Measurements from ENCODE around the gene SEC14L1. TPM values are rescaled to one million over a fixed set of nuclear protein-coding genes. Genes with fewer than 3 reads are reported as not detected.

Gene SEC14L1
- total RNA-seq, 2 experiments from 2014 or later, result 97.3 to 98.5 TPM

GRCh38 chr17:77116371-77116860 is 24.4 kb upstream of the SEC14L1 start:
- ATAC-seq (ENCODE audit: poor library complexity), result no peak

DNA sequence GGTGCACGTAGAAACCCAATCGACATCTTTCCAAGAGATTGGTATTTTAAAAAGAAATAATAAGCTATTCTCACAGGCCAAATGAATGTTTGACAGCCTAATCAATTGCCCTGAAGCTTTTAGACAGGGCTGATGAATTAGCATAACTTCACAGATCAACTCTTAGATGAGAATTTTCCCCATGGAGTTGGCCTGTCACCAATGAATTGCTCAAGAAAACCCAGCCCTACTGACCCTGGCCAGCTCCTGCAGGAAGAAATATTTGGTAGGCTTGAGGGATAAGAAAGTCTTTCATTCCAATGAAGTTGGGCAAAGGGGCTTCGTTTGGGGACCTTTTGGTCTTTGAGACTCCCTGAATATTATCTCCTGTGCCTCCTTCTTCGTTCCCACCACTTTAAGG is 23.4 kb upstream of the SEC14L1 start:
- H3K4me3 Mint-ChIP-seq, result no peak overlapping the region

More at GRCh38 chr17:77116371-77116860, 24.4 kb upstream of the SEC14L1 start:
- intact Hi-C loops (cut with DNase I, micrococcal nuclease), result no loop called here
- no peaks in the 10 kb centered on the region for H3K4me1 ChIP-seq (ENCODE audit: insufficient read depth, low read length)
- Mint-ChIP-seq H3K27me3 (no peaks in the 10 kb centered on the region), H3K36me3 (ENCODE audit: low read depth) (no peaks in the 10 kb centered on the region), H3K27ac (no peak overlapping the region), H3K9me3 (no peaks in the 10 kb centered on the region), H3K4me1 (ENCODE audit: low read depth) (peaks cover 8% of the 10 kb centered on the region), H3K4me3 (no peak overlapping the region)
- DNase-seq, result no peak
- CTCF ChIA-PET, result no interaction called here
- TF ChIP-seq CTCF (IDR thresholded peaks at IDR 0.05), result no peak
- POLR2A ChIA-PET, result no interaction called here
- H3K9me3 ChIP-seq (ENCODE audit: control insufficient read depth in 1 of 2, insufficient read depth in 1 of 2, low read length in 2 of 2), result no peaks in the 10 kb centered on the region
- H3K36me3 ChIP-seq (ENCODE audit: insufficient read depth, low read length), result no peaks in the 10 kb centered on the region
- no peak overlapping the region for H3K4me3 ChIP-seq (ENCODE audit: low read length)
- H3K27me3 ChIP-seq (ENCODE audit: control insufficient read depth in 1 of 2, insufficient read depth in 2 of 2, low read length in 2 of 2), result no peaks in the 10 kb centered on the region
- no peak overlapping the region for H3K27ac ChIP-seq (ENCODE audit: low read depth in 1 of 2, low read length in 2 of 2)

GRCh38 chr17:77118251-77118928 is 22.4 kb upstream of the SEC14L1 start:
- no peaks in the 10 kb centered on the region for H3K9me3 ChIP-seq (ENCODE audit: control insufficient read depth in 1 of 2, insufficient read depth in 1 of 2, low read length in 2 of 2)
- H3K27ac Mint-ChIP-seq, result no peak overlapping the region
- H3K36me3 Mint-ChIP-seq (ENCODE audit: low read depth), result no peaks in the 10 kb centered on the region
- no peaks in the 10 kb centered on the region for H3K4me1 Mint-ChIP-seq (ENCODE audit: low read depth)
- DNase-seq (no peak), ATAC-seq (ENCODE audit: poor library complexity) (no peak)
- CTCF ChIA-PET, result no interaction called here
- H3K9me3 Mint-ChIP-seq, result no peaks in the 10 kb centered on the region
- intact Hi-C loops (cut with DNase I, micrococcal nuclease), result no loop called here
- H3K27me3 ChIP-seq (ENCODE audit: control insufficient read depth in 1 of 2, insufficient read depth in 2 of 2, low read length in 2 of 2), result no peaks in the 10 kb centered on the region
- no peak overlapping the region for H3K27ac ChIP-seq (ENCODE audit: low read depth in 1 of 2, low read length in 2 of 2)
- H3K36me3 ChIP-seq (ENCODE audit: insufficient read depth, low read length), result no peaks in the 10 kb centered on the region
- H3K4me3 ChIP-seq (ENCODE audit: low read length), result no peak overlapping the region
- H3K4me1 ChIP-seq (ENCODE audit: insufficient read depth, low read length), result no peaks in the 10 kb centered on the region
- H3K27me3 Mint-ChIP-seq, result no peaks in the 10 kb centered on the region
- H3K4me3 Mint-ChIP-seq, result no peak overlapping the region
- POLR2A ChIA-PET, result no interaction called here
- no peak for TF ChIP-seq CTCF (IDR thresholded peaks at IDR 0.05)

More for the DNA sequence above, 23.4 kb upstream of the SEC14L1 start:
- intact Hi-C loops (cut with DNase I, micrococcal nuclease), result no loop called here
- Mint-ChIP-seq H3K4me1 (ENCODE audit: low read depth) (no peaks in the 10 kb centered on the region), H3K27ac (no peak overlapping the region), H3K9me3 (no peaks in the 10 kb centered on the region), H3K27me3 (no peaks in the 10 kb centered on the region), H3K36me3 (ENCODE audit: low read depth) (no peaks in the 10 kb centered on the region)
- no peaks in the 10 kb centered on the region for H3K9me3 ChIP-seq (ENCODE audit: control insufficient read depth in 1 of 2, insufficient read depth in 1 of 2, low read length in 2 of 2)
- no peaks in the 10 kb centered on the region for H3K36me3 ChIP-seq (ENCODE audit: insufficient read depth, low read length)
- no peak overlapping the region for H3K4me3 ChIP-seq (ENCODE audit: low read length)
- ATAC-seq (ENCODE audit: poor library complexity), result no peak
- TF ChIP-seq CTCF (IDR thresholded peaks at IDR 0.05), result no peak
- H3K27ac ChIP-seq (ENCODE audit: low read depth in 1 of 2, low read length in 2 of 2), result no peak overlapping the region
- ChIA-PET POLR2A (no interaction called here), CTCF (no interaction called here)
- H3K4me1 ChIP-seq (ENCODE audit: insufficient read depth, low read length), result no peaks in the 10 kb centered on the region
- DNase-seq, result no peak
- no peaks in the 10 kb centered on the region for H3K27me3 ChIP-seq (ENCODE audit: control insufficient read depth in 1 of 2, insufficient read depth in 2 of 2, low read length in 2 of 2)
